Hepatocyte (in vitro differentiated cells): Measurements from ENCODE around the gene FOXA2.

Experiments
- EZH2 ChIP-seq: fragments of 200-600 bp; sonication (generic); IDR thresholded peaks from 2 replicates; pipeline ENCODE4 v1.6.1; 2016; ENCODE audit warnings: antibody characterized with exemption, mild to moderate bottlenecking, borderline replicate concordance
- TF ChIP-seq, protein P1 (sequence below): fragments of 200-600 bp; sonication (generic); IDR thresholded peaks from 2 replicates; pipeline ENCODE4 v1.5.1; 2016; ENCODE audit warnings: antibody characterized with exemption, mild to moderate bottlenecking; ENCODE audit not compliant: poor library complexity

DNA sequence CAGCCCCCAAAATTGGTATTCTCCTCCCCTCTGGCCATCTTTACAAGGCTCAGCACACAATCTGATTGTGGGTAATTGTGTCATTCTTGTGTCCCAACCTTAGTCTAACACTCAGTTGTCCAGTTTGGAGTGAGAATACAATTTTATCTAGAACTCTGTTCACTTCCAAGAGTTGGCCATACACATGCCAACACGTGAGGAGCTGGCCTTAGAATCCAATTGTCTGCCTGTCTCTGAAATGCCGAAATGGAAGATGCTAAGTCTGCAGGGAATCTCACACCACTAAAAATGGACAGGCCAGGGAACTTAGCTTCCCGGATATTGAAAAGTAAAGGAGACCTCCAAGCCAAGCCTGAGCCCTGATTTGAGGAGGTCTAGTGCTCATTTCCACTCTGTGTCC is 12.3 kb downstream of the FOXA2 start:
- TF ChIP-seq, protein P1, sequence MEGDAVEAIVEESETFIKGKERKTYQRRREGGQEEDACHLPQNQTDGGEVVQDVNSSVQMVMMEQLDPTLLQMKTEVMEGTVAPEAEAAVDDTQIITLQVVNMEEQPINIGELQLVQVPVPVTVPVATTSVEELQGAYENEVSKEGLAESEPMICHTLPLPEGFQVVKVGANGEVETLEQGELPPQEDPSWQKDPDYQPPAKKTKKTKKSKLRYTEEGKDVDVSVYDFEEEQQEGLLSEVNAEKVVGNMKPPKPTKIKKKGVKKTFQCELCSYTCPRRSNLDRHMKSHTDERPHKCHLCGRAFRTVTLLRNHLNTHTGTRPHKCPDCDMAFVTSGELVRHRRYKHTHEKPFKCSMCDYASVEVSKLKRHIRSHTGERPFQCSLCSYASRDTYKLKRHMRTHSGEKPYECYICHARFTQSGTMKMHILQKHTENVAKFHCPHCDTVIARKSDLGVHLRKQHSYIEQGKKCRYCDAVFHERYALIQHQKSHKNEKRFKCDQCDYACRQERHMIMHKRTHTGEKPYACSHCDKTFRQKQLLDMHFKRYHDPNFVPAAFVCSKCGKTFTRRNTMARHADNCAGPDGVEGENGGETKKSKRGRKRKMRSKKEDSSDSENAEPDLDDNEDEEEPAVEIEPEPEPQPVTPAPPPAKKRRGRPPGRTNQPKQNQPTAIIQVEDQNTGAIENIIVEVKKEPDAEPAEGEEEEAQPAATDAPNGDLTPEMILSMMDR: no peak
- no peak for TF ChIP-seq EZH2
